AG04450 (cell line): Measurements from ENCODE around the gene HPCAL1. TPM values are rescaled to one million over a fixed set of nuclear protein-coding genes. Genes with fewer than 3 reads are reported as not detected.

ENCODE experiments used
- CTCF ChIA-PET: fragments of 300-600, 350-600 bp; formaldehyde crosslinking; extraction: SDS; loops from one replicate; lab custom pipeline; 2022; ENCODE audit warnings: antibody characterized with exemption, inconsistent platforms; lab: Charles Lee
- POLR2A ChIA-PET: fragments of 350-600 bp; formaldehyde crosslinking; extraction: SDS; loops from one replicate; lab custom pipeline; 2021; ENCODE audit warnings: antibody characterized with exemption, inconsistent platforms; lab: Yijun Ruan, JAX
- DNase-seq: peaks from one replicate; pipeline ENCODE4 v3.0.0-alpha.2; 2011; ENCODE audit warnings: low read depth, low spot score
- H3K27ac ChIP-seq: one replicate; pipeline ENCODE4 v1.5.1; 2012; ENCODE audit warnings: low read depth, low read length, control low read depth
- H3K27me3 ChIP-seq: one replicate; pipeline ENCODE4 v1.6.0; 2012; ENCODE audit warnings: low read length; ENCODE audit not compliant: control insufficient read depth, insufficient read depth
- H3K4me3 ChIP-seq: 2 replicates; pipeline ENCODE4 v1.5.1; 2011; ENCODE audit warnings: mild to moderate bottlenecking, low read depth, low read length, control low read depth
- H3K9me3 ChIP-seq: 2 replicates; pipeline ENCODE4 v1.5.1; 2012; ENCODE audit warnings: low read length; ENCODE audit not compliant: control insufficient read depth, insufficient read depth
- polyA plus RNA-seq: library from polyadenylated mRNA; depleted of rRNA; stranded (reverse); fragments of >200 nt; gene quantifications from 2 replicates; pipeline ENCODE4 v1.2.3, GENCODE V29; 2011
- TF ChIP-seq, protein P1 (sequence below): IDR thresholded peaks from 2 replicates; pipeline ENCODE4 v1.5.1; 2011; ENCODE audit warnings: low read depth, low read length, control low read depth, inconsistent platforms

Gene HPCAL1
- polyA plus RNA-seq, 1 experiment: 14.4 TPM

DNA sequence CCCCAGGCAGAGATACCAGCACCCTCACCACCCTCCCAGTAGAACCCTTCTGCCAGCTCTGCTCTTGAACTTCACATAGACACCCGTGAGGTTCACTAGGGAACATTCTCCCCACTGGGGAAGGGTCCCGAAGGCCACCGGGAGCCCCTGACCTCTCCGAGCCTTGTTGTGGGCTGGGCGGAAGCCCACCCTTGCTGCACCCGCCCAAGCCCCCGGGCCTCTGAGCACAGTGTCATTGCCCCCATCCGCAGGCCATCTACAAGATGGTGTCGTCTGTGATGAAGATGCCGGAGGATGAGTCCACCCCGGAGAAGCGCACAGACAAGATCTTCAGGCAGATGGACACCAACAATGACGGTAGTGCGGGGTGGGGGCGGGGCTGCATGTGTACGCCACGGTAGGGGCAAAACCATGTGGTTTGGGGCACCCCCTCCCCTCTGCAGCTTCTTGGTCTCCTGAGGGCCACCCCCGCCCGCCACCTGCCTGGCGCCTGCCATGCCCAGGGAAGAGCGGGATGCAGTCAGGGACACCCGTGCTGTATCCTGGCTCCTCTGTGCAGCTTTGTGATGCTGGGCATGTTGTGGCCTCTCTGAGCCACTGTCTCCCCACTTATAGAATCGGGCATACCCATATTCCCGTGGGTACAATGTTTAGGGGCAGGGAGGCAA, 120.2 kb downstream of the HPCAL1 start:
- ChIA-PET POLR2A (no interaction called here), CTCF (interaction anchor here (1.3 to 4.4 kb wide), 2 partner anchors 14 to 351 kb away, joined by 3 to 36 read pairs; no protein-coding TSS in a partner anchor)
- TF ChIP-seq, protein P1, sequence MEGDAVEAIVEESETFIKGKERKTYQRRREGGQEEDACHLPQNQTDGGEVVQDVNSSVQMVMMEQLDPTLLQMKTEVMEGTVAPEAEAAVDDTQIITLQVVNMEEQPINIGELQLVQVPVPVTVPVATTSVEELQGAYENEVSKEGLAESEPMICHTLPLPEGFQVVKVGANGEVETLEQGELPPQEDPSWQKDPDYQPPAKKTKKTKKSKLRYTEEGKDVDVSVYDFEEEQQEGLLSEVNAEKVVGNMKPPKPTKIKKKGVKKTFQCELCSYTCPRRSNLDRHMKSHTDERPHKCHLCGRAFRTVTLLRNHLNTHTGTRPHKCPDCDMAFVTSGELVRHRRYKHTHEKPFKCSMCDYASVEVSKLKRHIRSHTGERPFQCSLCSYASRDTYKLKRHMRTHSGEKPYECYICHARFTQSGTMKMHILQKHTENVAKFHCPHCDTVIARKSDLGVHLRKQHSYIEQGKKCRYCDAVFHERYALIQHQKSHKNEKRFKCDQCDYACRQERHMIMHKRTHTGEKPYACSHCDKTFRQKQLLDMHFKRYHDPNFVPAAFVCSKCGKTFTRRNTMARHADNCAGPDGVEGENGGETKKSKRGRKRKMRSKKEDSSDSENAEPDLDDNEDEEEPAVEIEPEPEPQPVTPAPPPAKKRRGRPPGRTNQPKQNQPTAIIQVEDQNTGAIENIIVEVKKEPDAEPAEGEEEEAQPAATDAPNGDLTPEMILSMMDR: no peak
- DNase-seq: no peak
- no peak overlapping the region for H3K4me3 ChIP-seq
- H3K9me3 ChIP-seq: no peaks in the 10 kb centered on the region; the same call in 1 of the 2 replicates
- no peak overlapping the region for H3K27ac ChIP-seq
- no peaks in the 10 kb centered on the region for H3K27me3 ChIP-seq

DNA sequence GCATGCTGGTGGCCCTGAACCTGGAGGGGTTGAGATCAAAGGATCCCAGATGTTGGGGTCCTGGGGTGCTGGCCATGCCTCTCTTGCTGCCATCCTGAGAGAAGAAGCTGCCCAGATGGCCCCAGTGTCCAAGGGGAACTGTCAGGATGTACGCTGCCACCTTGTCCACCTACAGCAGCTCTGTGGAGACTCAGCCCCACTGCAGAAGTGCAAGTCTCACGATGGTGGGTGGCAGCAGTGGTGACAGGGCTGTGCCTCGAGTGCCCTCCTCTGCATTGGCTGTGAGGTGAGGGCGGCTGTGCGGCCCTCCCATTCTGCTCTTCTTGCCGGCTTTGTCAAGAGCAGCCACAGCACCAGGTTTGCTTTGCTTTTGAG, 120.7 kb downstream of the HPCAL1 start:
- no peaks in the 10 kb centered on the region for H3K27me3 ChIP-seq
- POLR2A ChIA-PET: interaction anchor here (1.0 kb wide), 1 partner anchor 14 kb away, joined by 10 read pairs; no protein-coding TSS in a partner anchor

DNA sequence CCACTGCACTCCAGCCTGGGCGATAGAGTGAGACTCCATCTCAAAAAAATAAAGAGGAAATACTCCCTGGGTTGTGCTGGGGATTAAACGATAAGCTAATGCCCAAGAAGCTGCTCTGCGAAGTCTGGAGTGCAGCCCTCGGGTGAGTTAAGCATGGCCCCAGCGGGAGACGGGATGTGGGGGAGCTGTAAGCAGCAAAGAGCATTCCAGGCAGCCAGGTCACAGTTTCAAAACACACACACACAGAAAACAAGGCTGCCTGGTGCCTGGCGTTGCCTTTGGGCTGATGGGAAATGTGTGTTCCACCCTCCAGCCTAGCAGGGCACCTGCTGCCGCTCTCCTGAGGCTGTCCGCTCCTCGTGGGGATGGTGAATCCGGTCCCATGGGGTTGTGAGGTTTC, 121.3 kb downstream of the HPCAL1 start:
- ChIA-PET POLR2A (interaction anchor here (1.0 kb wide), 1 partner anchor 14 kb away, joined by 10 read pairs; no protein-coding TSS in a partner anchor), CTCF (interaction anchor here (1.0 to 4.4 kb wide), 4 partner anchors 11 to 352 kb away, joined by 3 to 36 read pairs (median 6); no protein-coding TSS in a partner anchor)
- DNase-seq: peak; percentile 51
- TF ChIP-seq, protein P1: no peak
- H3K9me3 ChIP-seq: no peaks in the 10 kb centered on the region; the same call in 1 of the 2 replicates
- H3K27me3 ChIP-seq: no peaks in the 10 kb centered on the region
- no peak overlapping the region for H3K4me3 ChIP-seq
- peak overlapping the region; percentile 21 for H3K27ac ChIP-seq

More for the DNA sequence above, 120.7 kb downstream of the HPCAL1 start:
- TF ChIP-seq, protein P1: no peak
- no peaks in the 10 kb centered on the region; the same call in 1 of the 2 replicates for H3K9me3 ChIP-seq
- CTCF ChIA-PET: interaction anchor here (1.3 to 4.4 kb wide), 3 partner anchors 12 to 351 kb away, joined by 3 to 36 read pairs (median 10); no protein-coding TSS in a partner anchor
- no peak overlapping the region for H3K27ac ChIP-seq
- no peak for DNase-seq
- H3K4me3 ChIP-seq: no peak overlapping the region

DNA sequence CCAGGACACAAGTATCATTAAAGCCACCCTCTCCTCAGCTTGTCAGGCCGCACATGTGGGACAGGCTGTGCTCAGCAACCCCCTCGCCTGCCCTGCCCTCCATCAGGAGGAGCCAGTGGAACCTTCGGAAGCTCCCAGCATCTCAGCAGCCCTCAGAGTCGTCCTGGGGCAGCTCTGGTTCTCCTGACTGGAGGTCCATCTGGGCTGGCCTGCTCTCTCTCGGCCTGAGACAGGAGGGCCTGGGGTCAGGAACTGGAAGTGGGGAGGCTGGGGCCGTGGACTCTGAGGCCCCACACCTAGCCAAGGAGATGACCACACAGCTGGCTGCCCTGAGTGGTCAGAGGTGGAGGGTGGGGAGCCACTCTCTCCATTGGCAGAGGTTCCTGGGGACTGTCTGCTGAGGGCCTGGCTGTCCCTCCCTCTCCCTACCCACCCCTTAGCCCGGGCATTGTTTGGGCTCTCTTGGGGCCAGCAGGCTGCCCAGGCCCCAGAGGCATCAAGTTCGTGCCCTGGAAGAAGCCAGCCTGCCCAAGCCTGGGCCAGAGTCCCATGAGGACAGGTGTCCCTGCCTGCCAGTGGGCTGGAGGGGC, 122.3 kb downstream of the HPCAL1 start:
- TF ChIP-seq, protein P1: no peak
- no peaks in the 10 kb centered on the region for H3K27me3 ChIP-seq
- DNase-seq: no peak
- no peaks in the 10 kb centered on the region; the same call in 1 of the 2 replicates for H3K9me3 ChIP-seq
- no peak overlapping the region for H3K27ac ChIP-seq
- no peak overlapping the region for H3K4me3 ChIP-seq
- POLR2A ChIA-PET: no interaction called here
- CTCF ChIA-PET: interaction anchor here (1.0 to 4.4 kb wide), 3 partner anchors 10 to 300 kb away, joined by 3 to 36 read pairs (median 10); no protein-coding TSS in a partner anchor
